ENCODE measurements around the gene PITPNM3. TPM values are rescaled to one million over a fixed set of nuclear protein-coding genes. Genes with fewer than 3 reads are reported as not detected.

The PITPNM3 gene
- total RNA-seq, 1 donor, result 1.8 TPM

DNA sequence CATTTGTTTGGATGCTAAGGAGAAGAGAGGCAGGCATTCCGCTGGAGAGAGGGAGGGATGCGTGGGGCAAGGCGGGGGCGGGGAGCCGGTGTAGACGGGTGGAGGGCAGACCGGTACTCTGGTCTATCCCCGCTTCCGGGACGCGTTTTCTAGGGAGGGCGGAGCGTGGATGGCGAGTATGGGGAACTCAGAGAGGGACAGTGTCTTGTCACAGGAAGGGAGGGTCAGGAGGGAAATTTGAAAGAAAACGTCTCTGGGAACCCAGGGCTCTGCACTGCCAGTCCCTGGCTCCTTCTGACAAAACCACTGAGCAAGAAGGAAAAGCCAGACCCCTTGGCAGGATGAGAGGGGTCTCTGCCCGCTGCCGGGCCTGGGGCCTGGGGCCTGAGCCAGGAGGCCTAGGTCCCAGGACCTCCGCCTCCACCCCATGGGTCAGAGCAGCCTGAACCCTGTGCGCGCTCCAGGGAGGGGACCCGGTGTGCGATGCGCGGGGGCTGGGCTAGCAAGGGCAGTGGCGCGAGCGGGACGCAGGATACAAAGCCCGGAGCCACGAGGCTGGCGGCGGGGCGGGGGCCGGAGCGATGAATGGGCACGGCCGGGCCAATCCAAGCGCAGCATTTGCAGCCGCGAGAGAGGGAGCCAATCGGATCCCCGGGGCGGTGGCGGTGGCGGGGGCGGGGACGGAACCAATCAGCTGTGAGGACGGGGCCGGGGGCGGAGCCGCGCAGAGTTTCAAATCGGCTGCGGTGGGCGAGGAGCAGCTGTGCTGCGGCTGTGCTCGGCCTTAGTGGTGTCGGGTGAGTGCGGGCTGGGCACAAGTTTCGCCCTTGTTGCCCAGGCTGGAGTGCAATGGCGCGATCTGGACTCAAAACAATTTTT lies 112.4 kb downstream of the PITPNM3 start, which contains the start of gene PIMREG:
Gene PIMREG, plus strand, starts transcription at position 764 of the 879 bp plus-strand sequence. CDS start 656 bp downstream, outside the sequence.
- Histone ChIP-seq H3K27me3 (ENCODE audit: insufficient read depth, low read length) (peaks cover 3% of the 10 kb centered on the region), H3K4me2 (ENCODE audit: insufficient read depth, low read length) (peak within 1 kb of the TSS; percentile 99), H3K36me3 (ENCODE audit: insufficient read depth, low read length) (peaks cover 11% of the 10 kb centered on the region), H4K20me1 (ENCODE audit: insufficient read depth, low read length) (no peaks in the 10 kb centered on the region), H3K79me2 (ENCODE audit: insufficient read depth, low read length) (peaks cover 7% of the 10 kb centered on the region), H3K4me3 (ENCODE audit: insufficient read depth, low read length) (peak within 1 kb of the TSS; percentile 84), H3K4me1 (ENCODE audit: insufficient read depth, low read length) (peaks cover 16% of the 10 kb centered on the region), H2AFZ (ENCODE audit: low read length) (peak within 1 kb of the TSS; percentile 92), H3K27ac (ENCODE audit: low read depth, low read length) (peak within 1 kb of the TSS; percentile 51), H3K9me3 (ENCODE audit: low read depth, low read length) (no peaks in the 10 kb centered on the region)
- peak; percentile 100 for DNase-seq (ENCODE audit: insufficient read length, low spot score, missing footprints)
- TF ChIP-seq, protein P1, sequence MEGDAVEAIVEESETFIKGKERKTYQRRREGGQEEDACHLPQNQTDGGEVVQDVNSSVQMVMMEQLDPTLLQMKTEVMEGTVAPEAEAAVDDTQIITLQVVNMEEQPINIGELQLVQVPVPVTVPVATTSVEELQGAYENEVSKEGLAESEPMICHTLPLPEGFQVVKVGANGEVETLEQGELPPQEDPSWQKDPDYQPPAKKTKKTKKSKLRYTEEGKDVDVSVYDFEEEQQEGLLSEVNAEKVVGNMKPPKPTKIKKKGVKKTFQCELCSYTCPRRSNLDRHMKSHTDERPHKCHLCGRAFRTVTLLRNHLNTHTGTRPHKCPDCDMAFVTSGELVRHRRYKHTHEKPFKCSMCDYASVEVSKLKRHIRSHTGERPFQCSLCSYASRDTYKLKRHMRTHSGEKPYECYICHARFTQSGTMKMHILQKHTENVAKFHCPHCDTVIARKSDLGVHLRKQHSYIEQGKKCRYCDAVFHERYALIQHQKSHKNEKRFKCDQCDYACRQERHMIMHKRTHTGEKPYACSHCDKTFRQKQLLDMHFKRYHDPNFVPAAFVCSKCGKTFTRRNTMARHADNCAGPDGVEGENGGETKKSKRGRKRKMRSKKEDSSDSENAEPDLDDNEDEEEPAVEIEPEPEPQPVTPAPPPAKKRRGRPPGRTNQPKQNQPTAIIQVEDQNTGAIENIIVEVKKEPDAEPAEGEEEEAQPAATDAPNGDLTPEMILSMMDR (IDR thresholded peaks at IDR 0.05; ENCODE audit: extremely low read depth, low read depth, low read length), result no peak

DNA sequence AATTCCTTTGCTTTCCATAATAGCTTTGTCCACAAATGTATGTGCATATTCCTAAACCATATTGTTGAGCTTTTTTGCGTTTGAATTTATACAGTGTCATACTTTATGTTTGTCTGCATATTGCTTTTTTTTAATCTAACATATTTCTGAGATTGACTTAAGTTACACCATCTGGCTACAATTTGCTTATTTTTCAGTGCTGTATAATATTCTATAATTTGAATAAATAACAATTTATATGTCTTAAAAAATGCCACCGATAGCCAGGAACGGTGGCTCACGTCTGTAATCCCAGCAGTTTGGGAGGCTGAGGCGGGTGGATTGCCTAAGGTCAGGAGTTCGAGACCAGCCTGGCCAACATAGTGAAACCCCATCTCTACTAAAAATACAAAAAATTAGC lies 113.6 kb downstream of the PITPNM3 start:
- peaks cover 5% of the 10 kb centered on the region for H3K36me3 ChIP-seq (ENCODE audit: insufficient read depth, low read length)
- no peaks in the 10 kb centered on the region for H4K20me1 ChIP-seq (ENCODE audit: insufficient read depth, low read length)
- no peak overlapping the region for H3K27ac ChIP-seq (ENCODE audit: low read depth, low read length)
- H3K4me1 ChIP-seq (ENCODE audit: insufficient read depth, low read length), result peaks cover 16% of the 10 kb centered on the region
- peaks cover 7% of the 10 kb centered on the region for H3K79me2 ChIP-seq (ENCODE audit: insufficient read depth, low read length)
- no peaks in the 10 kb centered on the region for H3K9me3 ChIP-seq (ENCODE audit: low read depth, low read length)
- H3K27me3 ChIP-seq (ENCODE audit: insufficient read depth, low read length), result peaks cover 11% of the 10 kb centered on the region
- no peak overlapping the region for H3K4me2 ChIP-seq (ENCODE audit: insufficient read depth, low read length)
- H2AFZ ChIP-seq (ENCODE audit: low read length), result no peak overlapping the region
- no peak overlapping the region for H3K4me3 ChIP-seq (ENCODE audit: insufficient read depth, low read length)
- DNase-seq (ENCODE audit: insufficient read length, low spot score, missing footprints), result no peak
- TF ChIP-seq, protein P1 (IDR thresholded peaks at IDR 0.05; ENCODE audit: extremely low read depth, low read depth, low read length), result no peak

DNA sequence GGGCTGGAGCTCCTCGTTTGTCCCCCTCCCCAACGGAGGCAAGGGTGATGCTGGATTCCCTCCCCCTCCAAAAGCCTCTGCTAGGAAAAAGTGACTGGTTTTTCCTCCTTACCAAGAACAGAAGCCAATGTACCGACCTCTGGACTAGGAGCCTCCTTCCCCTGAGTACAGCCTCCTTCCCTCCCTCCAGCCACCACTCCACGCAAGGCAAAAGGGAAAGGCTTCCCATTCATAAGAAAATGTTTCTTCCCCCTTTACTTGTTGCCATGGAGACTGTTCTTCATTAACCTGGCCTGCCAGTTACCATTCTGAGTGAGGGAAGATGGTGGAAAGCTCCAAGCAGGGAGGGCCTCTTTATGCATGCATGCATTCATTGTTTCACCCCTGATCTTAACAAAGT lies 116.4 kb downstream of the PITPNM3 start:
- TF ChIP-seq, protein P1 (IDR thresholded peaks at IDR 0.05; ENCODE audit: extremely low read depth, low read depth, low read length), result no peak
- H3K4me2 ChIP-seq (ENCODE audit: insufficient read depth, low read length), result no peak overlapping the region
- H3K36me3 ChIP-seq (ENCODE audit: insufficient read depth, low read length), result no peaks in the 10 kb centered on the region
- no peaks in the 10 kb centered on the region for H4K20me1 ChIP-seq (ENCODE audit: insufficient read depth, low read length)
- H2AFZ ChIP-seq (ENCODE audit: low read length), result no peak overlapping the region
- no peak overlapping the region for H3K4me3 ChIP-seq (ENCODE audit: insufficient read depth, low read length)
- DNase-seq (ENCODE audit: insufficient read length, low spot score, missing footprints), result peak; percentile 6
- no peak overlapping the region for H3K27ac ChIP-seq (ENCODE audit: low read depth, low read length)
- peaks cover 26% of the 10 kb centered on the region for H3K27me3 ChIP-seq (ENCODE audit: insufficient read depth, low read length)
- peaks cover 16% of the 10 kb centered on the region for H3K4me1 ChIP-seq (ENCODE audit: insufficient read depth, low read length)
- peaks cover 3% of the 10 kb centered on the region for H3K79me2 ChIP-seq (ENCODE audit: insufficient read depth, low read length)
- no peaks in the 10 kb centered on the region for H3K9me3 ChIP-seq (ENCODE audit: low read depth, low read length)

DNA sequence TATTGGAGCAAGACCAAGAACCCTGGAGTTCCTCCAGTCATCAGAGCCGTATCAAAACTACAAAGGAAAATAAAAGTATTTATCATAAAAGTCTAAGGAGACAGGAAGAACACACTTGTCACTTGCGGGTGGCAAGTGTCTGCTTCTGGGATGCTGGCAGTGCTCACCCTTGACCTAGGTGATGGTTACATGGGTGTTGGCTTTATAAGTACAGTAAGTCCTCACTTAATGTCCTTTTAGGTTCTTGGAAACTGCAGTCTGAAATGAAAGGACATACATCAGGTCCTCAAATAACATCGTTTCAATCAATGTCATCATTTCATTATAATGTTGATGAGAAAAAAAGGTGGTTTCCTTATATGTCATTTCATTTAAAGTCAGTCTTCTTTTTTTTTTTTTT lies 118.4 kb downstream of the PITPNM3 start:
- Histone ChIP-seq H2AFZ (ENCODE audit: low read length) (no peak overlapping the region), H3K4me1 (ENCODE audit: insufficient read depth, low read length) (peaks cover 4% of the 10 kb centered on the region), H3K27ac (ENCODE audit: low read depth, low read length) (no peak overlapping the region), H4K20me1 (ENCODE audit: insufficient read depth, low read length) (no peaks in the 10 kb centered on the region), H3K9me3 (ENCODE audit: low read depth, low read length) (no peaks in the 10 kb centered on the region), H3K79me2 (ENCODE audit: insufficient read depth, low read length) (no peaks in the 10 kb centered on the region), H3K4me3 (ENCODE audit: insufficient read depth, low read length) (no peak overlapping the region), H3K4me2 (ENCODE audit: insufficient read depth, low read length) (no peak overlapping the region), H3K27me3 (ENCODE audit: insufficient read depth, low read length) (peaks cover 29% of the 10 kb centered on the region), H3K36me3 (ENCODE audit: insufficient read depth, low read length) (no peaks in the 10 kb centered on the region)
- TF ChIP-seq, protein P1 (IDR thresholded peaks at IDR 0.05; ENCODE audit: extremely low read depth, low read depth, low read length), result no peak
- peak; percentile 71 for DNase-seq (ENCODE audit: insufficient read length, low spot score, missing footprints)
